MV-4-11 (cell line): ENCODE results near the gene KCNC4.
A peak's percentile ranks its signal among the peaks of the same experiment; 100 is the strongest.

Experiments
- DNase-seq: peaks from one replicate; lab custom pipeline; 2025; lab: John Stamatoyannopoulos, UW

The KCNC4 gene

DNA sequence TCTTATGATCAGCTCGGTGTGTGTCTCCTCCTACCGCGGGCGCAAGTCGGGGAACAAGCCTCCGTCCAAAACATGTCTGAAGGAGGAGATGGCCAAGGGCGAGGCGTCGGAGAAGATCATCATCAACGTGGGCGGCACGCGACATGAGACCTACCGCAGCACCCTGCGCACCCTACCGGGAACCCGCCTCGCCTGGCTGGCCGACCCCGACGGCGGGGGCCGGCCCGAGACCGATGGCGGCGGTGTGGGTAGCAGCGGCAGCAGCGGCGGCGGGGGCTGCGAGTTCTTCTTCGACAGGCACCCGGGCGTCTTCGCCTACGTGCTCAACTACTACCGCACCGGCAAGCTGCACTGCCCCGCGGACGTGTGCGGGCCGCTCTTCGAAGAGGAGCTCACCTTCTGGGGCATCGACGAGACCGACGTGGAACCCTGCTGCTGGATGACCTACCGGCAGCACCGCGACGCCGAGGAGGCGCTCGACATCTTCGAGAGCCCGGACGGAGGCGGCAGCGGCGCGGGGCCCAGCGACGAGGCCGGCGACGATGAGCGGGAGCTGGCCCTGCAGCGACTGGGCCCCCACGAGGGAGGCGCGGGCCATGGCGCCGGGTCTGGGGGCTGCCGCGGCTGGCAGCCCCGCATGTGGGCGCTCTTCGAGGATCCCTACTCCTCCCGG is 1.5 kb downstream of the KCNC4 start:
- DNase-seq = no peak

GRCh38 chr1:110212169-110213142 is 2.3 kb downstream of the KCNC4 start:
- DNase-seq = no peak

GRCh38 chr1:110213143-110213540 is 3.0 kb downstream of the KCNC4 start:
- DNase-seq = no peak

- no peak for DNase-seq
These were observed 4.6 kb downstream of the KCNC4 start for GRCh38 chr1:110214454-110215404.

GRCh38 chr1:110215621-110216515 is 5.8 kb downstream of the KCNC4 start:
- no peak for DNase-seq

- DNase-seq = no peak
These were observed 6.8 kb downstream of the KCNC4 start for GRCh38 chr1:110216844-110217444.

- DNase-seq = no peak
These were observed 8.0 kb downstream of the KCNC4 start for GRCh38 chr1:110218137-110218536.

DNA sequence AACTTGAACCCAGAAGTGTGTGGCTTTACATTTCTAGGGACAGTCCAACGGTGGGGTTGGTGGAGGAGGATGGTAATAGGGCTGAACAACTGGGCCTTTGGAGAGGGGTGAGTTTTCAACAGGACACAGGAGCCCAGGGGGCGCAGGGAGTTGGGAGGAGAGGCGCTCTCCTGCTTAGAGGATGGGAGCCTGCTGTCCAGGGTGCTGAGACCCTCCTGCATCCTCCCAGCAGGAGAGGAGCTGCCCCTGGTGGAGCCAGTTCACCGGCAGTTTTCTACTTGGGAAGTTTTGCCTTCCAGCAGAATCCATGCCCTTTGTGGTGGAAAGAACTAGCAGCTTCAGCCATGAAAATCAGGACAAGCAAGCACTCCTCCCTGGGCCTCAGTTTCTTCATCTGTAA is 8.6 kb downstream of the KCNC4 start:
- no peak for DNase-seq

- DNase-seq = no peak
These were observed 10.2 kb downstream of the KCNC4 start for GRCh38 chr1:110220324-110220723.

GRCh38 chr1:110221119-110221518 is 11.0 kb downstream of the KCNC4 start:
- no peak for DNase-seq

DNA sequence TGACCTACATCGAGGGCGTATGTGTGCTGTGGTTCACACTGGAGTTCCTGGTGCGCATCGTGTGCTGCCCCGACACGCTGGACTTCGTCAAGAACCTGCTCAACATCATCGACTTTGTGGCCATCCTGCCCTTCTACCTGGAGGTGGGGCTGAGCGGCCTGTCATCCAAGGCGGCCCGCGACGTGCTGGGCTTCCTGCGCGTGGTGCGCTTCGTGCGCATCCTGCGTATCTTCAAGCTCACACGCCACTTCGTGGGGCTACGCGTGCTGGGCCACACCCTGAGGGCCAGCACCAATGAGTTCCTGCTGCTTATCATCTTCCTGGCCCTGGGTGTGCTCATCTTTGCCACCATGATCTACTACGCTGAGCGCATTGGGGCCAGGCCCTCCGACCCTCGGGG is 13.0 kb downstream of the KCNC4 start:
- DNase-seq = no peak

DNA sequence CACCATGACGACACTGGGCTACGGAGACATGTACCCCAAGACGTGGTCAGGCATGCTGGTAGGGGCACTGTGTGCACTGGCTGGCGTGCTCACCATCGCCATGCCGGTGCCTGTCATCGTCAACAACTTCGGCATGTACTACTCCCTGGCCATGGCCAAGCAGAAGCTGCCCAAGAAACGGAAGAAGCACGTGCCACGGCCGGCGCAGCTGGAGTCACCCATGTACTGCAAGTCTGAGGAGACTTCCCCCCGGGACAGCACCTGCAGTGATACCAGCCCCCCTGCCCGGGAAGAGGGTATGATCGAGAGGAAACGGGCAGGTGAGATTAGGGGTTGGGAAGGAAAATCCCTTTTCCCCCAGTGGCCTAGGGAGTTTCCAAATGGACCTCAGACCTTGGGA is 13.5 kb downstream of the KCNC4 start:
- no peak for DNase-seq

DNA sequence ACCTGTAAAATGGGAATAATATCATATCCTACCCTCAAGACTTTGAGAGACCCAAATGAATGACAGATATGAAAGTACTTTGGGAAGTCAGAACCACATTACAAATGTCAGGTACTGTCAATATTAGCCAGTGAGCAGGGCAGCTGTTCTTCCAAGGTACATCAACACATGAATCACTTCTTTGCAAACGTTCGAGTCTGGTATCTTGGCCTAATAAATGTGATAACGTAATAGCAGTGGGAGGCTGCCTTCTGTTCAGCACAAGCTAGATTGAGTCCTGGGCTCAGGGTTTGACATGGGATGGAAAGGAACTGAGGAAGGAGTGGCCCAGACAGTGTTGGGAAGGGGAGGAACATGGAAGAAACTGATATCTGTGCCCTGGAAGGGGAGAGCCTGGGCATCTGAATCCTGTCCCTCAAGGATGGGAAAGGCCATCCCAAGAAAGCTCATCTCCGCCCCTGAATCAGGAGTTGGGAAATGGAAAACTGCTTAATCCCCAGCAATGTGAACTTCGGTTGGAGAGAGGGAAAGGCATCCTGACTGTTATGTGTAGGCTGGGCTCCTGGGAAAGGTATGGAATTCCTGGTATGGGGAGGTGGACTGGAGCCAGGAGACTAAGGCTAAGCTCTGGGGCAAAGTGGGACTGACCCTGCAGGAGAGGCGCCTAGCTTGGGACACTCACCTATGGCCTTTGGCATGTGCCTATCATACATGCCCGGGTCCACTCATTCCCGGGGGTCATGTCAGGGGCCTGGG is 14.3 kb downstream of the KCNC4 start:
- no peak for DNase-seq

DNA sequence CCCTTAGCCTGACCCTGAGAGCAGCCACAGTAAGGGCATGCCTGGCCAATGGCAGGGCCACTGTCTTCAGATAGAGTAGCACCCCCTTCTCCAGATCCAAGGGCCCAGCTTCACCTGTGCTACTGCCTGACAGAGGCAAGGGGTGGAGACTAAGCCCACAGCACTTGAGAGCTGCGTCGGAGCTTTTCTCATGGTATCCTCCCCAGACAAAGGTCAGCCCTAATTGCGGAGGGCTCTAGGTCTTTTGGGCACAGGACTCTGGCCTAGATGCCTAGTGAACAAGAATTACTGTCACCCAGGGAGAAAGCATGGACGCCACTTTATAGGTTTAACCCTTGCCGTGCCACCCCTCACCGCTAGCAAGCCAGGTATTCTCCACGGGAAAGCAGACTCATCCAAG is 15.1 kb downstream of the KCNC4 start:
- DNase-seq = no peak

DNA sequence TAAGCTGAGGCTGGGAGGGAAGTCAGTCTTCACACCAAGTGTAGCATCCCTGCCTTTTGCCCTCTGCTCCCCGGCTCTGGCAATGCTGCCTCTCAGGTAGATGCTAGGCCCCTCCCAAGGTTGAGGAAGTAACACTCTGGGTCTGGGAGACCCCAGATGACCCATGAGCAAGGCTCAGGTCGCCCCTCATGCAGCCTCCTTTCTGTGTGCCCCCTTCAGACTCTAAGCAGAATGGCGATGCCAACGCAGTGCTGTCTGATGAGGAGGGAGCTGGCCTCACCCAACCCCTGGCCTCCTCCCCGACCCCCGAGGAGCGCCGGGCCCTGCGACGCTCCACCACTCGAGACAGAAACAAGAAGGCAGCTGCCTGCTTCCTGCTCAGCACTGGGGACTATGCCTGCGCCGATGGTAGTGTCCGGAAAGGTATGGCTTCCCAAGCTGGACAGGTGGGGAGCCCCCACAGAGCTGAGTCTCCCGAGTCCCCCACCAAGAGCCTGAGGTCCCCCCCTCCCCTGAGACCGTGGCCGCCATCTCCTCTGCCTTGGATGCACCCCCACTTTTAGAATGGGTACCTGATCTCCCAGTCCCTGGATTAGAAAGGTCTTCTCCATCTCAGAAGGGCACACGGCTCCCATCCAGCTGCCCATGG is 15.8 kb downstream of the KCNC4 start:
- DNase-seq = no peak

DNA sequence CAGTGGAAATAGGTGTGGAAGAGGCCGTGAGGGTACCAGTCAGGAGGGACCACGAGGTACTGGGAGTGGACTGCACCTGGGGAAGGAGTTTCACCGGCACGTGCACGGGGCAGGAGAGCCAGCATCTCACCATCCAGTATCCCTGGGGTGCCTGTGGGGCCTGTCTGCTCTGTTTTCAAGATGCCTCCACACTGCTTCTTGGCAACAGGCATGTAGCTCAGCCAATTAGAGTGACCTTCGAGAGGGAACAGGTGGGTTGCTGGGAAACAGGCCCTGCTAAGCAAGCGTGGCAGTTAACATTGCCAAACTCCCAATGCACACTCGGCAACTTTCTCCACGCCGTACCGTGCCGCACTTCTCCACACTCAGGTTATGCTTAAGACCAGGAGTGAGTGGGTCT is 17.7 kb downstream of the KCNC4 start:
- no peak for DNase-seq

GRCh38 chr1:110228381-110228780 is 18.3 kb downstream of the KCNC4 start:
- DNase-seq = no peak

GRCh38 chr1:110228869-110229268 is 18.8 kb downstream of the KCNC4 start:
- no peak for DNase-seq

GRCh38 chr1:110229348-110230001 is 19.4 kb downstream of the KCNC4 start:
- DNase-seq = peak; percentile 4
